ENCODE results near the gene NUAK2. TPM values are rescaled to one million over a fixed set of nuclear protein-coding genes. Genes with fewer than 3 reads are reported as not detected.

NUAK2 gene
- total RNA-seq, 2 donors from 2014 or later = 11.2 to 20.8 TPM

DNA sequence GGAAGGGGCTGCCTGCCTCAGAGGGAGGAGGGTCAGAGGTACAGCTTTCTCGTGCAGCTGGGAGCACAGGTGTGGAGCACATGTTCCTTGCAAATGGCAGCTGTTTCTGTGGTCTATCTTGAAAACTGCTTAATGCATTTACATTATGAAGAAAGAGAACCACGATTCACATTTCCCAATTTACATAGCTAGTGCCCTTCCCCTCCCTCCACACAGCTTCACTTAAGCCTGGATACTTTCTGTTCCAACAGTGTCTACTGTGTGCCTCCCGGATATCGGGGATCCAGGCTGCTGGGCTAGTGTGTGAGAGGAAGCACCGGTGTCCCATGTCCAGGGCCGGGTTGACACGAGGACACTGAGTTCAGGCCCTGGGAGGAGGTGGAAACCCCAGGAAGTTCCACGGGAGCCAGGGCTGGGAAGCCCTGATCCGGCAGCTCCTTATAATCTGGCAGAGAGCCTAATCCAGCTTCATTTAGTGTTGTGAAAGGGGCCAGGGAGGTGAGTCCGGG, 62.2 kb downstream of the NUAK2 start:
- ATAC-seq = no peak
- Histone ChIP-seq H3K4me1 (no peaks in the 10 kb centered on the region), H3K4me3 (no peak overlapping the region), H3K27me3 (no peaks in the 10 kb centered on the region), H3K36me3 (replicated peaks in 1 of 2; ENCODE audit: insufficient read depth in 1 of 2, low read depth in 2 of 2) (no peaks in the 10 kb centered on the region), H3K9me3 (no peaks in the 10 kb centered on the region), H3K27ac (no peak overlapping the region)
- WGBS, 2 donors = 46 to 62% methylated on average over 7 to 10 of the region's 10 CpGs
- TF ChIP-seq, protein P1, sequence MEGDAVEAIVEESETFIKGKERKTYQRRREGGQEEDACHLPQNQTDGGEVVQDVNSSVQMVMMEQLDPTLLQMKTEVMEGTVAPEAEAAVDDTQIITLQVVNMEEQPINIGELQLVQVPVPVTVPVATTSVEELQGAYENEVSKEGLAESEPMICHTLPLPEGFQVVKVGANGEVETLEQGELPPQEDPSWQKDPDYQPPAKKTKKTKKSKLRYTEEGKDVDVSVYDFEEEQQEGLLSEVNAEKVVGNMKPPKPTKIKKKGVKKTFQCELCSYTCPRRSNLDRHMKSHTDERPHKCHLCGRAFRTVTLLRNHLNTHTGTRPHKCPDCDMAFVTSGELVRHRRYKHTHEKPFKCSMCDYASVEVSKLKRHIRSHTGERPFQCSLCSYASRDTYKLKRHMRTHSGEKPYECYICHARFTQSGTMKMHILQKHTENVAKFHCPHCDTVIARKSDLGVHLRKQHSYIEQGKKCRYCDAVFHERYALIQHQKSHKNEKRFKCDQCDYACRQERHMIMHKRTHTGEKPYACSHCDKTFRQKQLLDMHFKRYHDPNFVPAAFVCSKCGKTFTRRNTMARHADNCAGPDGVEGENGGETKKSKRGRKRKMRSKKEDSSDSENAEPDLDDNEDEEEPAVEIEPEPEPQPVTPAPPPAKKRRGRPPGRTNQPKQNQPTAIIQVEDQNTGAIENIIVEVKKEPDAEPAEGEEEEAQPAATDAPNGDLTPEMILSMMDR (IDR thresholded peaks at IDR 0.05) = no peak
- TF ChIP-seq POLR2A (IDR thresholded peaks at IDR 0.05) = no peak
- intact Hi-C loops (cut with DNase I) = loop anchor here (5.0 kb wide), 1 partner anchor 277 kb away; no protein-coding TSS in a partner anchor
- DNase-seq = no peak

DNA sequence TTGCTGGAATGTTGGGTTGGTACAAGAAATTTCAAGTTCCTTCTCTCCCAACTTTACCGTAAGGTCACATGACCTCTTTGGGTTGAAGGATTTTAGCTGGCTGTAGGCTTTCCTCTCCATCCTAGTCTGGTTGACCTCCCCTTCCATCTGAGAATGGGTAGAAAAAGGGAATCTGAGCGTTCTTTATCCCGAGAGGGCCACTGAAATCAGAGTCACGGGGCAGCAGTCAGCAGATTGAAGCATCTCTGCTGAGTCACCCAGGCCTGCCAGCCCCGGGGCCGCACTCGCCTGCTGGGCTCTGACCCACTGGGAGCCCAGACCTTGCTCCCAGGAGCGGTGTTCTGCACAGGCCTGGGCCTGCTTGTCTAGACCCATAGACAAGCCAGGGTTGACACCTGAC, 62.8 kb downstream of the NUAK2 start:
- Histone ChIP-seq H3K4me1 (no peaks in the 10 kb centered on the region), H3K36me3 (replicated peaks in 1 of 2; ENCODE audit: insufficient read depth in 1 of 2, low read depth in 2 of 2) (no peaks in the 10 kb centered on the region), H3K27me3 (no peaks in the 10 kb centered on the region), H3K9me3 (no peaks in the 10 kb centered on the region), H3K4me3 (no peak overlapping the region), H3K27ac (no peak overlapping the region)
- WGBS, 2 donors = 76 to 88% methylated on average over 7 to 8 of the region's 8 CpGs
- DNase-seq = no peak
- no peak for TF ChIP-seq POLR2A (IDR thresholded peaks at IDR 0.05)
- TF ChIP-seq, protein P1 (IDR thresholded peaks at IDR 0.05) = no peak
- intact Hi-C loops (cut with DNase I) = loop anchor here (5.0 kb wide), 1 partner anchor 276 kb away; no protein-coding TSS in a partner anchor
- ATAC-seq = no peak

DNA sequence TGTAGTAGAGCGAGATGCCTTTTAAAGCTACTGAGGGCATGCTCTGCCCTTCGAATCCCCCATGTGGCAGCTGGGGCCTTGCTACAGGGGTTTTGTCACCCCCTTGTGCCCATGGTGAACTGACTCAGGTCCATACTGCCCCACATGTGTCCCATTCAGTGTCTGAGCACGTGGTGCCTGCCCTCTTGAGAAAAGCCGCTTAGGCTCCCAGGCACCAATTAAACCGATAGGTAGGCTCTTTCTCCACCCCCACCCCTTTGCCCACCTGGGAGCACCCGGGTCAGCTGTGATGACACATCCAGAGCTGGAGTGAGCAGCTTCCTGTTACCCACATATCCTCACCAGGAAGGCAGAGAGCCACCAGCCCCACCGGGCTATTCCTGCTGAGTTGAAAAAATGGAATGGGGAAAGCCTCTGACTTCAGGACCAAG, 63.3 kb downstream of the NUAK2 start:
- Histone ChIP-seq H3K9me3 (no peaks in the 10 kb centered on the region), H3K36me3 (replicated peaks in 1 of 2; ENCODE audit: insufficient read depth in 1 of 2, low read depth in 2 of 2) (no peaks in the 10 kb centered on the region), H3K4me3 (no peak overlapping the region), H3K27ac (no peak overlapping the region), H3K4me1 (no peaks in the 10 kb centered on the region), H3K27me3 (no peaks in the 10 kb centered on the region)
- TF ChIP-seq, protein P1 (IDR thresholded peaks at IDR 0.05) = no peak
- no peak for TF ChIP-seq POLR2A (IDR thresholded peaks at IDR 0.05)
- ATAC-seq = no peak
- intact Hi-C loops (cut with DNase I) = loop anchor here (5.0 kb wide), 1 partner anchor 276 kb away; no protein-coding TSS in a partner anchor
- no peak for DNase-seq
- 67 to 76% methylated on average over 6 to 7 of the region's 7 CpGs for WGBS, 2 donors

DNA sequence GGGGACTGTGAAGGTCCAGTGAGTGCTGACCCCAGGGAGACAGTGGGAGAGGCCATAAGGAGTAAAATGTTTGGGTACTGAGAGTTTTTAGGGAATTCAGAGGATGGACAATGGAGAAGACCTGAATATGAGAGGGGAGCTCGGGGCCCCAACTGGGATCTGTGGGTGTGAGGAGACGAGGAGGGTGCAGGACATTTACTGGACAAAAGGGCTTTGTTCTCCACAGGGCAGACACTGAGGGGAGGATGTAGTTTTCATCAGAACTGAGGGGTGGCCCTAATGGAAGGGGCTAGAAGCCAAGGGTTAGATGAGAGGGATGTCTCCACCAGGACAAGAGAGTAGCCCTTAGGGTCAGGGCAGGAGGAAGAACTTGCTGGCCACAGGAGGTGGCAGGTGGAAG, 63.8 kb downstream of the NUAK2 start:
- Histone ChIP-seq H3K9me3 (no peaks in the 10 kb centered on the region), H3K4me1 (no peaks in the 10 kb centered on the region), H3K4me3 (no peak overlapping the region), H3K27me3 (no peaks in the 10 kb centered on the region), H3K27ac (no peak overlapping the region), H3K36me3 (replicated peaks in 1 of 2; ENCODE audit: insufficient read depth in 1 of 2, low read depth in 2 of 2) (no peaks in the 10 kb centered on the region)
- intact Hi-C loops (cut with DNase I) = loop anchor here (5.0 kb wide), 1 partner anchor 275 kb away; no protein-coding TSS in a partner anchor
- TF ChIP-seq POLR2A (IDR thresholded peaks at IDR 0.05) = no peak
- TF ChIP-seq, protein P1 (IDR thresholded peaks at IDR 0.05) = no peak
- WGBS, 2 donors = 48 to 64% methylated on average over 2 of the region's 2 CpGs
- DNase-seq (no peak), ATAC-seq (no peak)

Measured in body of pancreas (tissue), 4 donors.